K562 (cell line): ENCODE data around the gene VPS9D1. TPM values are rescaled to one million over a fixed set of nuclear protein-coding genes. Genes with fewer than 3 reads are reported as not detected.

Experiments
- CREBBP ChIP-seq: IDR thresholded peaks from one replicate; pipeline ENCODE4 v1.6.1; 2012; ENCODE audit warnings: low read depth, mild to moderate bottlenecking, control low read depth, inconsistent platforms, low read length
- CTBP1 ChIP-seq: fragments of 450-650 bp; IDR thresholded peaks from 2 replicates; pipeline ENCODE4 v1.6.1; 2016; ENCODE audit warnings: borderline replicate concordance
- FOXK1 ChIP-seq: sonication (generic); formaldehyde crosslinking; IDR thresholded peaks from 2 replicates; pipeline ENCODE4 v1.8.0; 2022; ENCODE audit warnings: missing genetic modification reagents, mild to moderate bottlenecking, borderline replicate concordance
- HMG20B ChIP-seq: fragments of 250-450 bp; sonication (Bioruptor Pico); IDR thresholded peaks from 2 replicates; pipeline ENCODE4 v1.5.0; 2021; ENCODE audit warnings: mild to moderate bottlenecking
- NCOA2 ChIP-seq, 2 experiments: fragments of 450-650 bp; IDR thresholded peaks; 2 replicates each; pipeline ENCODE4 v1.6.1; 2018; ENCODE audit warnings: mild to moderate bottlenecking in 2 of 2, moderate library complexity in 1 of 2; ENCODE audit not compliant: partially characterized antibody in 2 of 2
- NCOR1 ChIP-seq: fragments of 450-650 bp; IDR thresholded peaks from 2 replicates; pipeline ENCODE4 v1.6.1; 2016; ENCODE audit warnings: mild to moderate bottlenecking, moderate library complexity
- SETDB1 ChIP-seq: IDR thresholded peaks from one replicate; pipeline ENCODE4 v1.6.1; 2012; ENCODE audit warnings: low read length, control low read depth, inconsistent platforms
- XRCC5 ChIP-seq: fragments of 200-400 bp; formaldehyde crosslinking; IDR thresholded peaks from 2 replicates; pipeline ENCODE4 v1.6.1; 2017; ENCODE audit warnings: low read depth, mild to moderate bottlenecking, low read length
- ZNF778 ChIP-seq: fragments of 450-650 bp; formaldehyde crosslinking; IDR thresholded peaks from 2 replicates; pipeline ENCODE4 v1.4.0; 2020; ENCODE audit warnings: mild to moderate bottlenecking, moderate library complexity
- polyA plus RNA-seq, 8 experiments: library from polyadenylated mRNA; depleted of rRNA in 4 of 8; stranded (reverse) in 5 of 8; unstranded in 3 of 8; fragments of >200 nt; fragmentation: Nextera tagmentation in 2 of 8; fragmentation: Illumina TruSeq in 1 of 8; extraction: Ambion mirVana in 2 of 8; extraction: Trizol in 1 of 8; gene quantifications; 2 replicates each; pipeline versions ENCODE4 v1.2.1 to v1.2.3, GENCODE V29; 2011 to 2014; ENCODE audit warnings: inconsistent platforms in 1 of 8, missing spikeins in 1 of 8
- total RNA-seq, 7 experiments: library from RNA; depleted of rRNA in 6 of 7; stranded (reverse); fragments of >200 nt in 6 of 7; fragmentation: Illumina TruSeq in 2 of 7; extraction: Trizol in 2 of 7; gene quantifications; 2 replicates each; pipeline versions ENCODE4 v1.2.1 to v1.2.3, GENCODE V29; 2011 to 2021; ENCODE audit warnings: low replicate concordance in 1 of 7
- TF ChIP-seq, protein P1 (sequence below): fragments of 250-450 bp; sonication (Bioruptor Pico); IDR thresholded peaks from 2 replicates; pipeline ENCODE4 v1.8.0; 2022; ENCODE audit warnings: inconsistent platforms, mild to moderate bottlenecking, moderate library complexity, borderline replicate concordance
- TF ChIP-seq, protein P2 (sequence below): sonication (generic); formaldehyde crosslinking; IDR thresholded peaks from 2 replicates; pipeline ENCODE4 v1.8.0; 2022; ENCODE audit warnings: mild to moderate bottlenecking, missing genetic modification reagents
- TF ChIP-seq, protein P3 (sequence below), 2 experiments: IDR thresholded peaks; 2 replicates each; pipeline ENCODE4 v1.6.1; 2011; ENCODE audit warnings: borderline replicate concordance in 1 of 2, control low read depth in 1 of 2, low read depth in 1 of 2, low read length in 1 of 2, mild to moderate bottlenecking in 1 of 2, mixed read lengths in 1 of 2, moderate library complexity in 1 of 2; ENCODE audit not compliant: insufficient read depth in 1 of 2, insufficient read length in 1 of 2, poor library complexity in 1 of 2, severe bottlenecking in 1 of 2; ENCODE audit errors: extremely low read depth in 1 of 2
- TF ChIP-seq, protein P4 (sequence below): fragments of 200-800 bp; sonication (Bioruptor generic); IDR thresholded peaks from 2 replicates; pipeline ENCODE4 v1.6.1; 2016; ENCODE audit warnings: missing genetic modification characterization, missing compliant biosample characterization

The VPS9D1 gene
- total and polyA plus RNA-seq, 9 of the 15 experiments (the other 6 are each of a cell fraction or from before 2014, with no cell fraction given) = 0.33 to 3.1 (median 1.1) TPM

DNA sequence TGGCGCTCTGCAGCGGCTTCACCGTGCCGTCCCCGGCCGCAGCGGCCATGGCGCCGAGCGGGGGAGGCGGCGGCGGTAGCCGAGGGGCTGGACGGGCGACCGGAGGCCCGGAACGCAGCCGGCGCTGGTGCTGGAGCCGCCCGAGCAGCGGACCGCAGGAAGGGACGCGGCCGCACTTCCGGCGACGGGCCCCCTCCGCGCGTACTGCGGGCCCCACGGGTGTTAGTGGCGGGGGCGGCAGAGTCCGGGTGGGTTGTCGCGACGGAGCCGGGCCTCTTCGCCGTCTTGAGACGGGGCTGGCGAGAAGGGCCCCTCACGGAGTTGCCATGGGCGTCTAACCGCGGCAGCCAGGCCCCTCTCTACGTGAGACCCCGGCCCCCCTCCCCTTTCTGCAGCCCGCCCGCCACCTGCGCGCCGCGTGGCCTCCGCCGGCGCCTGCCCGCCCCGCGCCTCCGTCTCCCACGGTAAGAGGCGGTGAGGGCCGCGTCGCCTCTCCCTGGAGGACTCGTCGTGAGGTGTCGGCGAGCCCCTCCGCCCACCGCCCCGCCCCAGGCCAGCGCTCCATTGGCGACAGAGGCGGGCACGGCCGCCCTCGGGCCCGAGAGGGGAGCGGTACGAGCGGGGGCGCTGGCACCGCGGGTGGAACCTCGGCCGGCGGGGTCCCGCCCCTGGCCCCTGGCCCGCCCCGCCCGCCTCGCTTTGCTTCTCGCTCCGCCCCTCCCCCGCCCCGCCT is at the start of gene VPS9D1, which contains the start of gene ZNF276 (continued):
- TF ChIP-seq CREBBP (no peak), CTBP1 (peak; percentile 93), NCOR1 (no peak), HMG20B (CRISPR knock-in tag) (no peak), NCOA2 (IDR thresholded peaks at IDR 0.05; ENCODE audit: partially characterized antibody in 2 of 2) (no peak), SETDB1 (no peak), FOXK1 (CRISPR knock-in tag) (no peak), ZNF778 (CRISPR knock-in tag) (no peak), XRCC5 (peak; percentile 81)
- TF ChIP-seq, protein P1, sequence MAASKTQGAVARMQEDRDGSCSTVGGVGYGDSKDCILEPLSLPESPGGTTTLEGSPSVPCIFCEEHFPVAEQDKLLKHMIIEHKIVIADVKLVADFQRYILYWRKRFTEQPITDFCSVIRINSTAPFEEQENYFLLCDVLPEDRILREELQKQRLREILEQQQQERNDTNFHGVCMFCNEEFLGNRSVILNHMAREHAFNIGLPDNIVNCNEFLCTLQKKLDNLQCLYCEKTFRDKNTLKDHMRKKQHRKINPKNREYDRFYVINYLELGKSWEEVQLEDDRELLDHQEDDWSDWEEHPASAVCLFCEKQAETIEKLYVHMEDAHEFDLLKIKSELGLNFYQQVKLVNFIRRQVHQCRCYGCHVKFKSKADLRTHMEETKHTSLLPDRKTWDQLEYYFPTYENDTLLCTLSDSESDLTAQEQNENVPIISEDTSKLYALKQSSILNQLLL (CRISPR knock-in tag) = no peak
- TF ChIP-seq, protein P2, sequence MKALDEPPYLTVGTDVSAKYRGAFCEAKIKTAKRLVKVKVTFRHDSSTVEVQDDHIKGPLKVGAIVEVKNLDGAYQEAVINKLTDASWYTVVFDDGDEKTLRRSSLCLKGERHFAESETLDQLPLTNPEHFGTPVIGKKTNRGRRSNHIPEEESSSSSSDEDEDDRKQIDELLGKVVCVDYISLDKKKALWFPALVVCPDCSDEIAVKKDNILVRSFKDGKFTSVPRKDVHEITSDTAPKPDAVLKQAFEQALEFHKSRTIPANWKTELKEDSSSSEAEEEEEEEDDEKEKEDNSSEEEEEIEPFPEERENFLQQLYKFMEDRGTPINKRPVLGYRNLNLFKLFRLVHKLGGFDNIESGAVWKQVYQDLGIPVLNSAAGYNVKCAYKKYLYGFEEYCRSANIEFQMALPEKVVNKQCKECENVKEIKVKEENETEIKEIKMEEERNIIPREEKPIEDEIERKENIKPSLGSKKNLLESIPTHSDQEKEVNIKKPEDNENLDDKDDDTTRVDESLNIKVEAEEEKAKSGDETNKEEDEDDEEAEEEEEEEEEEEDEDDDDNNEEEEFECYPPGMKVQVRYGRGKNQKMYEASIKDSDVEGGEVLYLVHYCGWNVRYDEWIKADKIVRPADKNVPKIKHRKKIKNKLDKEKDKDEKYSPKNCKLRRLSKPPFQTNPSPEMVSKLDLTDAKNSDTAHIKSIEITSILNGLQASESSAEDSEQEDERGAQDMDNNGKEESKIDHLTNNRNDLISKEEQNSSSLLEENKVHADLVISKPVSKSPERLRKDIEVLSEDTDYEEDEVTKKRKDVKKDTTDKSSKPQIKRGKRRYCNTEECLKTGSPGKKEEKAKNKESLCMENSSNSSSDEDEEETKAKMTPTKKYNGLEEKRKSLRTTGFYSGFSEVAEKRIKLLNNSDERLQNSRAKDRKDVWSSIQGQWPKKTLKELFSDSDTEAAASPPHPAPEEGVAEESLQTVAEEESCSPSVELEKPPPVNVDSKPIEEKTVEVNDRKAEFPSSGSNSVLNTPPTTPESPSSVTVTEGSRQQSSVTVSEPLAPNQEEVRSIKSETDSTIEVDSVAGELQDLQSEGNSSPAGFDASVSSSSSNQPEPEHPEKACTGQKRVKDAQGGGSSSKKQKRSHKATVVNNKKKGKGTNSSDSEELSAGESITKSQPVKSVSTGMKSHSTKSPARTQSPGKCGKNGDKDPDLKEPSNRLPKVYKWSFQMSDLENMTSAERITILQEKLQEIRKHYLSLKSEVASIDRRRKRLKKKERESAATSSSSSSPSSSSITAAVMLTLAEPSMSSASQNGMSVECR = peak; percentile 79
- TF ChIP-seq, protein P3, sequence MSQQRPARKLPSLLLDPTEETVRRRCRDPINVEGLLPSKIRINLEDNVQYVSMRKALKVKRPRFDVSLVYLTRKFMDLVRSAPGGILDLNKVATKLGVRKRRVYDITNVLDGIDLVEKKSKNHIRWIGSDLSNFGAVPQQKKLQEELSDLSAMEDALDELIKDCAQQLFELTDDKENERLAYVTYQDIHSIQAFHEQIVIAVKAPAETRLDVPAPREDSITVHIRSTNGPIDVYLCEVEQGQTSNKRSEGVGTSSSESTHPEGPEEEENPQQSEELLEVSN (IDR thresholded peaks at IDR 0.05; ENCODE audit: borderline replicate concordance in 1 of 2, extremely low read depth in 1 of 2, insufficient read depth in 1 of 2, insufficient read length in 1 of 2, low read depth in 1 of 2, low read length in 1 of 2, poor library complexity in 1 of 2, severe bottlenecking in 1 of 2) = peak; percentile 63 to 92
- TF ChIP-seq, protein P4, sequence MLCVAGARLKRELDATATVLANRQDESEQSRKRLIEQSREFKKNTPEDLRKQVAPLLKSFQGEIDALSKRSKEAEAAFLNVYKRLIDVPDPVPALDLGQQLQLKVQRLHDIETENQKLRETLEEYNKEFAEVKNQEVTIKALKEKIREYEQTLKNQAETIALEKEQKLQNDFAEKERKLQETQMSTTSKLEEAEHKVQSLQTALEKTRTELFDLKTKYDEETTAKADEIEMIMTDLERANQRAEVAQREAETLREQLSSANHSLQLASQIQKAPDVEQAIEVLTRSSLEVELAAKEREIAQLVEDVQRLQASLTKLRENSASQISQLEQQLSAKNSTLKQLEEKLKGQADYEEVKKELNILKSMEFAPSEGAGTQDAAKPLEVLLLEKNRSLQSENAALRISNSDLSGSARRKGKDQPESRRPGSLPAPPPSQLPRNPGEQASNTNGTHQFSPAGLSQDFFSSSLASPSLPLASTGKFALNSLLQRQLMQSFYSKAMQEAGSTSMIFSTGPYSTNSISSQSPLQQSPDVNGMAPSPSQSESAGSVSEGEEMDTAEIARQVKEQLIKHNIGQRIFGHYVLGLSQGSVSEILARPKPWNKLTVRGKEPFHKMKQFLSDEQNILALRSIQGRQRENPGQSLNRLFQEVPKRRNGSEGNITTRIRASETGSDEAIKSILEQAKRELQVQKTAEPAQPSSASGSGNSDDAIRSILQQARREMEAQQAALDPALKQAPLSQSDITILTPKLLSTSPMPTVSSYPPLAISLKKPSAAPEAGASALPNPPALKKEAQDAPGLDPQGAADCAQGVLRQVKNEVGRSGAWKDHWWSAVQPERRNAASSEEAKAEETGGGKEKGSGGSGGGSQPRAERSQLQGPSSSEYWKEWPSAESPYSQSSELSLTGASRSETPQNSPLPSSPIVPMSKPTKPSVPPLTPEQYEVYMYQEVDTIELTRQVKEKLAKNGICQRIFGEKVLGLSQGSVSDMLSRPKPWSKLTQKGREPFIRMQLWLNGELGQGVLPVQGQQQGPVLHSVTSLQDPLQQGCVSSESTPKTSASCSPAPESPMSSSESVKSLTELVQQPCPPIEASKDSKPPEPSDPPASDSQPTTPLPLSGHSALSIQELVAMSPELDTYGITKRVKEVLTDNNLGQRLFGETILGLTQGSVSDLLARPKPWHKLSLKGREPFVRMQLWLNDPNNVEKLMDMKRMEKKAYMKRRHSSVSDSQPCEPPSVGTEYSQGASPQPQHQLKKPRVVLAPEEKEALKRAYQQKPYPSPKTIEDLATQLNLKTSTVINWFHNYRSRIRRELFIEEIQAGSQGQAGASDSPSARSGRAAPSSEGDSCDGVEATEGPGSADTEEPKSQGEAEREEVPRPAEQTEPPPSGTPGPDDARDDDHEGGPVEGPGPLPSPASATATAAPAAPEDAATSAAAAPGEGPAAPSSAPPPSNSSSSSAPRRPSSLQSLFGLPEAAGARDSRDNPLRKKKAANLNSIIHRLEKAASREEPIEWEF = no peak
